ENCODE measurements around the gene DNLZ. TPM values are rescaled to one million over a fixed set of nuclear protein-coding genes. Genes with fewer than 3 reads are reported as not detected.

DNLZ gene
- total and polyA plus RNA-seq, 10 of the 15 experiments (the other 5 are each of a cell fraction or from before 2014, with no cell fraction given) = 0.66 to 29.7 (median 14.7) TPM; not detected in 1

GRCh38 chr9:136362450-136362784 is 1.1 kb downstream of the DNLZ start (continued):
- TF ChIP-seq ZBTB11 (CRISPR knock-in tag; IDR thresholded peaks at IDR 0.05) = no peak

DNA sequence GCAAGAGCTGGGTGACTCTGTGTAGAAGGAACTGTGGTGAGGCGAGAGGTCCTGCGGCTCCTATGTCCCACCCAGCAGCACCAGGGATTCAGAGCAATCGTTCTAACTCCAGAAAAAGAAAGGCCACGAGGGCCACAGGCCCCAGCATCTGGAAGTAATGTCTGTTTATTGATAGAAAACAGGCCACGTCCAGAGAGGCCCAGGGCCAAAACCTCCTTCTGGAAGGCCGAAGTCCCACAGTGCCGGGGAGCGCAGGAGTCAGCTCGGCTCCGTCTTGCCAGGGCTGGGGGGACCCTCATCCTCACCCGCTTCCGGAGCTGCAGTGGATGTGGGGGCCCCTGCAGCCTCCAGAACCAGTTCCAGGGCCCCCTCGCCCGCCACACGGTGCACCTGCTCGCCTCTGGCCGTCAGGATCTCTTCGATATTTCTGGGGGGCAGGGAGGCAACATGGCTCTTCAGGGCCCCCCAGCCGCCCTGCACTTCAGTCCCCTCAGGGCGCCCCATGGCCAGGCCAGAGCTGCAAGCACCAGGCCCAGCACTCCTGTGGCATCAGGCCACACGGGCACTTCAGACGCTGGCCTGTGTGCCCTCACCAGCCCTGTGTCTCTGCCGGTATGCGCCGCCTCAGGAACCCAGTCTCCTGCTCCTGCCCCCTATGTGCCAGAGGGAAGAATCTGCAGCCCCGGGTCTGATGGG is 1.6 kb downstream of the DNLZ start:
- ATAC-seq = no peak
- H3K36me3 ChIP-seq (ENCODE audit: control insufficient read depth in 2 of 2, insufficient read depth in 2 of 2, low read length in 1 of 2) = no peaks in the 10 kb centered on the region
- intact Hi-C loops (cut with micrococcal nuclease; ENCODE audit: unreplicated experiment) (no loop called here), in situ Hi-C loops (cut with MboI) (no loop called here)
- H2AFZ ChIP-seq (ENCODE audit: control insufficient read depth, low read depth, low read length) = no peak overlapping the region
- no peaks in the 10 kb centered on the region; the same call in 2 of the 3 replicates for H3K9me3 ChIP-seq (replicated peaks; ENCODE audit: control insufficient read depth, insufficient read depth, low read length)
- ChIA-PET RAD21 (ENCODE audit: unreplicated experiment) (no interaction called here), POLR2A (no interaction called here), CTCF (no interaction called here), SMC1A (ENCODE audit: uncharacterized antibody, unreplicated experiment) (no interaction called here)
- no TSS peak for BruUV-seq (replicated peaks)
- H3K4me3 ChIP-seq = no peak overlapping the region
- TF ChIP-seq MTA3 (IDR thresholded peaks at IDR 0.05; ENCODE audit: borderline replicate concordance, low read length) = no peak
- TF ChIP-seq ZSCAN29 (IDR thresholded peaks at IDR 0.05) = no peak
- no peak for TF ChIP-seq CREM (IDR thresholded peaks at IDR 0.05; ENCODE audit: low read depth)
- H4K20me1 ChIP-seq (ENCODE audit: control insufficient read depth, insufficient read depth) = no peaks in the 10 kb centered on the region
- no peak for FAIRE-seq
- H3K27me3 ChIP-seq (replicated peaks in 1 of 2; ENCODE audit: control insufficient read depth in 2 of 2, insufficient read depth in 2 of 2, low read length in 1 of 2) = no peaks in the 10 kb centered on the region
- no peaks in the 10 kb centered on the region for H3K79me2 ChIP-seq (ENCODE audit: control insufficient read depth, insufficient read depth, low read length)
- 82% methylated on average over 23 of the region's 26 CpGs for WGBS (ENCODE audit: insufficient coverage, insufficient replicate concordance, low lambda C conversion rate, missing lambda C conversion rate)
- H3K4me2 ChIP-seq (ENCODE audit: control insufficient read depth, insufficient read depth) = no peak overlapping the region
- H3K4me1 ChIP-seq (ENCODE audit: control insufficient read depth, insufficient read depth, low read length) = peaks cover 10% of the 10 kb centered on the region
- DNase-seq (ENCODE audit: low read depth, low spot score) = no peak
- H3K27ac ChIP-seq (ENCODE audit: control insufficient read depth, insufficient read depth) = no peak overlapping the region
- H3K9ac ChIP-seq (ENCODE audit: control insufficient read depth, insufficient read depth, low read length) = no peak overlapping the region

Data from GM12878 (cell line).